Peyer's patch (tissue), 4 donors: Measurements from ENCODE around the gene GALNT2.

ENCODE experiments used
- POLR2A ChIP-seq, 2 donors: fragments of 450-650 bp; IDR thresholded peaks; one replicate each; pipeline ENCODE4 v1.5.1; 2017; ENCODE audit warnings: antibody characterized with exemption in 2 of 2, mild to moderate bottlenecking in 2 of 2, moderate library complexity in 2 of 2
- TF ChIP-seq, protein P1 (sequence below), 6 experiments: fragments of 450-650 bp in 4 of 6; fragments of 200-600 bp in 2 of 6; sonication (generic) in 1 of 6; IDR thresholded peaks; one replicate each; pipeline ENCODE4 v1.5.1; 2017 to 2019; ENCODE audit warnings: antibody characterized with exemption in 6 of 6, mild to moderate bottlenecking in 3 of 6, moderate library complexity in 1 of 6

DNA sequence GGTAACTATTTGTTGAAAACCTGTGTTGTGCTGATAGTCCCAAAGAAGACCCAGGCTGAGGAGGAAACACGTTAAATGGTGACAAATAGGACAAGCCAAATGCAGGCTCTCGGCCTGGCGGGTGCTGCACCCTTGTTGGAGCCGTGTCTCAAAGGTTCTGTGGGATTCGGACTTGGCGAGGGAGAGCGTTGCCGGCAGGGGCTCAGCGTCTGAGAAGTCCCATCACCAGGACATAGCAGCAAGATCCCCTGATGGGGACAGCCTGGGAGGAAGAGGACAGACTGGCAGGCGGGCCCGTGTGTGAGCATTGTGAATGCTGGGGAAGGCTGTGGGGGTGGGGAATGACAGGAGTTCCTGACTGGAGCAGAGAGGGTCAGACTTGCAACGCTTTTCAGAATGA is 216.6 kb downstream of the GALNT2 start:
- TF ChIP-seq, protein P1, sequence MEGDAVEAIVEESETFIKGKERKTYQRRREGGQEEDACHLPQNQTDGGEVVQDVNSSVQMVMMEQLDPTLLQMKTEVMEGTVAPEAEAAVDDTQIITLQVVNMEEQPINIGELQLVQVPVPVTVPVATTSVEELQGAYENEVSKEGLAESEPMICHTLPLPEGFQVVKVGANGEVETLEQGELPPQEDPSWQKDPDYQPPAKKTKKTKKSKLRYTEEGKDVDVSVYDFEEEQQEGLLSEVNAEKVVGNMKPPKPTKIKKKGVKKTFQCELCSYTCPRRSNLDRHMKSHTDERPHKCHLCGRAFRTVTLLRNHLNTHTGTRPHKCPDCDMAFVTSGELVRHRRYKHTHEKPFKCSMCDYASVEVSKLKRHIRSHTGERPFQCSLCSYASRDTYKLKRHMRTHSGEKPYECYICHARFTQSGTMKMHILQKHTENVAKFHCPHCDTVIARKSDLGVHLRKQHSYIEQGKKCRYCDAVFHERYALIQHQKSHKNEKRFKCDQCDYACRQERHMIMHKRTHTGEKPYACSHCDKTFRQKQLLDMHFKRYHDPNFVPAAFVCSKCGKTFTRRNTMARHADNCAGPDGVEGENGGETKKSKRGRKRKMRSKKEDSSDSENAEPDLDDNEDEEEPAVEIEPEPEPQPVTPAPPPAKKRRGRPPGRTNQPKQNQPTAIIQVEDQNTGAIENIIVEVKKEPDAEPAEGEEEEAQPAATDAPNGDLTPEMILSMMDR (IDR thresholded peaks at IDR 0.05) = no peak
- TF ChIP-seq POLR2A (IDR thresholded peaks at IDR 0.05) = no peak
